NCI-H2196 treated with DMSO at 0.1 percent for 48 hours (cell line): Measurements from ENCODE around the gene ARHGAP27.
A peak's percentile ranks its signal among the peaks of the same experiment; 100 is the strongest.

Experiments
- DNase-seq: peaks from one replicate; lab custom pipeline; 2025; ENCODE audit not compliant: unreplicated experiment; lab: John Stamatoyannopoulos, UW

Gene ARHGAP27

DNA sequence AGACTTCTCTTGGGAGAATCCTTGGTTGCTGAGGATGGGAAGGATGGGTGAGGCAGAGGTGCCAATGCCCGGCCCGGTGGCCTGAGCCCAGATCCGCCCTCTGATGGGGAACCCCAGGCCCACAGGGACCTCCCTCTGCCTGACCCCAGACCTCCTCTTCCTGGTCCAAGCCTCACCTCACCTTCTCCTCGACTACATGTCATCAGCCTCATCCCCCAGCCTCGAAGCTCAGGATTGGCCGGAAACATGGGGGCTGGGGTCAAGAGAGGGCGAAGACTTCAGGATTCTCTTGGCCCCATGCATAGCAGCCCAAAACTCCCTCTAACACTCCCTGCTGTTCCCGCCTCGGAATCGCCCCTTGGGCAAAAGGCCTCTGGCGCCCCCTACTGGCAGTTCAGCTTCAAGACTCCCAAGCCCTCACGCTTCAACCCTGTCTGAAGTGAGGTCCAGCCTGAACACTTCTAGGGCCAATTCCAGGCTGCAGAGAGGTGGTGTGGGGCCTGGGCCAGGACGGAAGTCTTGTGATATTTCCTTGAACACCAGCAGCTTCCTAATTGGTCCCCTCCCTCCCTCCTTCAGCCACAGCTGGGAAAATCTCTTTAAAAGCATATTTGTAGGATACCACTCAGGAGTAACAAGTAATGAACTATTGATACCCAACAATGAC lies 47.2 kb downstream of the ARHGAP27 start:
- DNase-seq = peak; percentile 85

DNA sequence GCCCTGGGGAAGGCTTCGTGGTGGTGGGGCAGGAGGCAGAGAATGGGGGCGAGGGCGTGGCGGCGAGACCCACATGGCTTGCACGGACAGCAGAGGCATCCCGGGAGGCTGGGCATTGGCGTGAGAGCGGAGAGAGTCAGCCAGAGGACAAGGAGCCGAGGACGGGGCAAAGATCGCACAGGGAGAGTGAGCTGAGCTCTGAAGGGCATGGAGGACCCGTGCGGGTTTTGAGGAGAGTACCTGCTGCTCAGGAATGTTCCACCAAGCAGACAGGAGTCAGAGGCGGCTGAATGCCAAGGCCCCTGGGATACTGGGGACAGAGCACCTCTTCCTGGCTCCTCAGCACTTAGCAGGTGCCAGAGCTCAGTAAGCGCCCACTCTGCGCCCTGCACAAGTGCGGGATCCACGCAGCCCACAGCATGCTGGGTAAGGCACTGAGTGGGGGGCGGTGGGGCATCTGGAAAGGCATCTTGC lies 47.8 kb downstream of the ARHGAP27 start:
- DNase-seq = no peak

DNA sequence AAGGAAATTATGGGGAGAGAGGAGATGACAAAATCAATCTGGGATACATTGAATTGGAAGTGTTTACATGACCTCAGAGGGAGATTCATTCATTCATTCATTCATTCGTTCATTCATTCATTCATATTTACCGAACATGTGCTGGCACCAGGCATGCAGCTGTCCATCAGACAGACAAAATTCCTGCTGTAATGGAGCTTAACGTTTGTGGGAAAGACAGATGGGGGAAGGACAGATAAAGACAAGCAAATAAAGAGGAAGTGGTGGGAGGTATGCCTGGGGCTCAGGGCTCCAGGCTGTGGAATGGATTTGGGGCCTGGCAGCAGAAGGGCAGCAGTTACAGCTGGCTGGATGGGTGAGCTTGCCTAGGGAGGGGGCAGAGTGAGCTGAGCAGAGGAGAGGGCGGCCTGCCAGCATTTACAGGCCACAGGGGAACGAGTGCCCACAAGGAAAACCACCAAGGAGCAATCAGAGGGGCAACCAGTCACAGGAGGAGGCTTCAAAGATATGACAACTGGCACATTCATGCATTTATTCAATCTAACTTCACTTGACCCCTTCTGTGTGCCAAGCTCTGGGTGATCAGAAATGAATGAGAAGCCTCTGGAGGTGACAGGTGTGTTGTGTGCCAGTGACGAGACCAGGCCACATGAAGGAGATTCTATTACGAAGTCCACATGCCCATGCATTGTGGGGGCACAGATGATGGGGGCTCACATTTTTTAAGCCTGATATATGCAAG lies 48.5 kb downstream of the ARHGAP27 start:
- no peak for DNase-seq

DNA sequence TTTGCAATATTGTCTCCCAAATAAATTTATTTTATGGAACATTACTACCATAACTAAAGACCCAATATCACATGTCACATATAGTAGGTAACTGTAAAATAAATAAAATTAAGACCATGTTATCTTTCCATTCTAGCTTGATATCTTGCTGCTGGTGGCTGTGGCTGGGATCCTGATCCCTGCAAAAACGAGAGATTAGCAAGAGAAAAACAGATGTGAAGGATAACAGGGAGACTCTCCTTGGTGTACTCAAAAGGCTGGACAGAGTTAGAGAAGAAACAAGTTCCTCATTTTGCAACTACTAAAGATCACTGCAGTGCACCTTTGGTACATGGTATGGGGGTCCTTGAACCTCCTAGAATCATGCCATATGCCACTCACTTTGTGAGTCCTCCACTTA lies 49.7 kb downstream of the ARHGAP27 start:
- no peak for DNase-seq

DNA sequence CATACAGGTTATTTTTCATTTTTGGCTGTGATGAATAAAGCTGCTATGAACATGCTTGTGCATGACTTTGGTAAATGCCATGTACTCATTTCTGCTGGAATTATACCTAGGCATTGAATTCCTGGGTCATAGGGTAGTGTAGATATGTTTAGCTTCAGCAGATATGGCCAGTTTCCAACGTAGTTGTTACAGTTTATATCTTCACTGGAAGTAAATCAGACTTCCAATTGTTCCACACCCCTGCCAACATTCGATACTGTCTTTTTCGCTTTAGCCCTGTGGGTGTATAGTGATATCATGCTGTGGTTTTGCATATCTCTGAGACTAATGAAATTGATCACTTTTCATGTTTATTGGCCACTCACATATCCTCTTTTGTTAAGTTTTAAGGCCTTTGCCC lies 50.4 kb downstream of the ARHGAP27 start:
- DNase-seq = no peak

DNA sequence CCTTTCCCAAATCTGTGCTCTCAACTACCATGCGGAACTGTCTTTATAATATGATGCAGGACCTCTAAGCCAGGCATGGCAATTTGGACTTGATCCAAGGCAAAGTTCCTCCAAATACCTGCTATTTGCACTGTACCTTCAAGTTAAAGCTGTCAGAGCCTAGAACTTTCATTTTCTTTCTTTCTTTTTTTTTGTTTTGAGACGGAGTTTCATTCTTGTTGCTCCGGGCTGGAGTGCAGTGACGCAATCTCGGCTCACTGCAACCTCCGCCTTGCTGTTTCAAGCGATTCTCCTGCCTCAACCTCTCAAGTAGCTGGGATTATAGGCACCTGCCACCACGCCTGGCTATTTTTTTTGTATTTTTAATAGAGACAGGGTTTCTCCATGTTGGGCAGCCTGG lies 51.7 kb downstream of the ARHGAP27 start:
- no peak for DNase-seq

DNA sequence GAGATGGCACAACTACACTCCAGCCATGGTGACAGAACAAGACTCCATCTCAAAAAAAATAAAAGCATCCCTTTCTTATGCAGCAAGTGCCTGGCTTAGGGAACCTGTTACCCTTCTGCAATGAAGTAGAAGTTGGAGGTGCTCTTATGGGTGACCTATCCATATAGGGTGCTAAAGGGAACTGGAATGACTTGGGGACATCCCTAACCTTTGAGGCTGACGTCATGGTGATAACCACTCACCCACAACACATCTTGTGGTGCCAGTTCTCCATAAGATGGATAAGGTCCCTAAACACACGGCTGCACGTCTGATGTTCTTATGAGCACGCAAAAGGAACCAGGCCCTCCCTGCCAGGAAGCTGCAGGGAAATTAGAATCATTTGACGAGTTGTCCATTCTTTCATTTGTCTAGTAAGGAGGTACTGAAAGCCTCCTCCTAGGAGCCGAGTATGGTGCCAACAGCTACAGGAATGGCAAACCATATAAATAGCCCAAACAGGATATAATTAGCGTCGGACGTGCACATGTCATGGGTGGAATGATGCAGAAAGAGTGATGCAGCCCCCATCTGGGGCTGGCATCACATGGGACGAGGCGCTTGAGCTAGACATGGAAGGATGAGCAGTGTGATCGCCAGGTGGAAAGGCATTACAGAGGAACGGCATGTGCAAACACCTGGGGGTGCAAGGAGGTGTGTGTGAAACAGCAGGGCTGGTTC lies 52.5 kb downstream of the ARHGAP27 start:
- DNase-seq = no peak

DNA sequence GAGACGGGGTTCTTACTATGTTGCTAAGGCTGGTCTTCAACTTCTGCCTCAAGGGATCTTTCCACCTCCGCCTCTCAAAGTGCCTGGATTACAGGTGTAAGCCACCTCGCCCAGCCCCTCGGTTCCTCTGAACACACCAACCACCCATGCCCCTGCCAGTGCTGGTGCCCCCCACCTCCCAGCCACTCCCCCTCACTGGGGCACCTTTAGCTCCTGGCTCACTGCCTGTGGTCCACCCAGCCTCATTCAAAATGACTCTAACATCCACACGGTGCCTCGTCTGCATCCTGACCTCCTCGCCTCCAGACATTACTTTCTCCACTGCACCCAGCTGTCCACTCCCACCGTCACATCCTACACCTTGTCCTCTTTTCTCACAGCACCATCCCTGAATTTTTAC lies 55.3 kb downstream of the ARHGAP27 start:
- no peak for DNase-seq

DNA sequence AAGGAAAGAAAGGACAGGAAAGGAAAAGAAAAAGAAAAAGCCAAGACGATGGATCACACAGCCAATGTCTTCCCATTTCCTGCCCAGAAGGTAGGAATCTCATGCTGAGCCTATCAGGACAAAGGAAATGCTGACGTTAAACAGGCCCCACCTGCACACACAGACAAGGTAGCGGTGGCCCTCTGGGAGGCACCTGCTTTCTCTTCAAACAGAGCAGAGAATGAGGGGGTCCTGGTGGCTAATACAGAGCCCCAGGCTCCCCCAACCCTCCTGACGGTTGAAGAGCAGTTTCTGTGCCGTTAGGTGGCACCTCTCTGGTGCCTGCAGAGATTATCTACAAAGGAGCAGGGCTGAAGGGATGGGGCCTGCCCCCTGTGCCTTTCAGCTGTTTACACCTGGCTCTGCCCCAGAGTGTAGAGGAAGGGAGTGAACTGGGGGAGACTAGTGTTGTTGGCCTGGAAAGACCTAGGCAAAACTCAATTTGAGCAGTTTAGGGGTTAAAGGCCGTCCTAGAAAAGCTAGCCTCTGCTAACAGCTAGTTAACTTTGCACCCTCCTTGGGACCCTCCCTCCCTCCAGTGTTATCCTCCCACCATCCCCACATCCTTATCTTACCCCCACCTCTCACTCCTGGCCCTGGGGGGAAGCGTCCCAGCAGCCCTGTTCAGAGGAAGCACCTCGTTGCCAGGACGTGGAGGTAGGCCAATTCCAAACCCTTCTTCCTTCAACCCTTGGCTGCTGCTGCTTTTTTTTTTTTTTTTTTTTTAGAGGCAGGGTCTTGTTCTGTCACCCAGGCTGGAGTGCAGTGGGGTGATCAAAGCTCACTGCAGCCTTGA lies 56.3 kb downstream of the ARHGAP27 start:
- no peak for DNase-seq

DNA sequence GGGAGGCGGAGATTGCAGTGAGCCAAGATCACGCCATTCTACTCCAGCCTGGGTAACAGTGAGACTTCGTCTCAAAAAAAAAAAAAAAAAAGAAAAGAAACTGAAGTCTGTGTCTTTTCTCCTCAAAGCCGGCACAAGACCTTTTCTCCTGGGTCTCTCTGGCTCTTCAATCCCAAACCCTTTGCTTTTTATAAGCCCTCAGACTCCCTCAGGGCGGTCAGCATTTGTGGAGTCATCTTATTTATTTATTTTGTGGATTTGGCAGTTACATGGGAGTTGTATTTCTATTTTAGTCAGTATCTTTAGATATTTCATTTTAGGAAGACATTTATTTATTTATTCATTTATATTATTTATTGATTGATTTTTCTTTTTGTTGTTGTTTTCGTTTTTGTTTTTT lies 58.2 kb downstream of the ARHGAP27 start:
- DNase-seq = no peak

DNA sequence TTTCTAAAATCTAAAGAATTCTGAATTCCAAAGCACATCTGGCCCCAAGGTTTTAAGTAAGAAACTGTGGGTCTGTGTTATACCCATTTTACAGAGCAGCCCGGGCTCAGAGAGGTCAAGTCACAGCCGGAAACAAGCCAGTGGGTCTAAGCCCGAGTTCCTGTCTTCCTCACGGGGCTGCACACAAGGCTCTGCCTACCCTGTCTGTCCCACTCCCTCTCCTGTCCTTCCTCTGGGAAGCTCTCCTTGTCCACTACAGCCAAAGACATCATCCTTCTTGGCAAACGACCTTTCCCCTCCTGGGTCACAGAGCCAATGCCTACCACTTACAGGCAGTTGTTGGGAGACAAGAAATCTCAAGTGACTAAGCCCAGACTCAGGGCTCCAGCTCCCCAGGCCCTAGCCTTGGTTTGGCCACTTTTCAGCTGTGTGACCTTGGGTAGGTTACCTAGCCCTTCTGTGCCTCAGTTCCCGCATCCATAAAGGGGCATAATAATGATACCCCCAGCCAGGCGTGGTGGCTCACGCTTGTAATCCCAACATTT lies 60.3 kb downstream of the ARHGAP27 start:
- no peak for DNase-seq

DNA sequence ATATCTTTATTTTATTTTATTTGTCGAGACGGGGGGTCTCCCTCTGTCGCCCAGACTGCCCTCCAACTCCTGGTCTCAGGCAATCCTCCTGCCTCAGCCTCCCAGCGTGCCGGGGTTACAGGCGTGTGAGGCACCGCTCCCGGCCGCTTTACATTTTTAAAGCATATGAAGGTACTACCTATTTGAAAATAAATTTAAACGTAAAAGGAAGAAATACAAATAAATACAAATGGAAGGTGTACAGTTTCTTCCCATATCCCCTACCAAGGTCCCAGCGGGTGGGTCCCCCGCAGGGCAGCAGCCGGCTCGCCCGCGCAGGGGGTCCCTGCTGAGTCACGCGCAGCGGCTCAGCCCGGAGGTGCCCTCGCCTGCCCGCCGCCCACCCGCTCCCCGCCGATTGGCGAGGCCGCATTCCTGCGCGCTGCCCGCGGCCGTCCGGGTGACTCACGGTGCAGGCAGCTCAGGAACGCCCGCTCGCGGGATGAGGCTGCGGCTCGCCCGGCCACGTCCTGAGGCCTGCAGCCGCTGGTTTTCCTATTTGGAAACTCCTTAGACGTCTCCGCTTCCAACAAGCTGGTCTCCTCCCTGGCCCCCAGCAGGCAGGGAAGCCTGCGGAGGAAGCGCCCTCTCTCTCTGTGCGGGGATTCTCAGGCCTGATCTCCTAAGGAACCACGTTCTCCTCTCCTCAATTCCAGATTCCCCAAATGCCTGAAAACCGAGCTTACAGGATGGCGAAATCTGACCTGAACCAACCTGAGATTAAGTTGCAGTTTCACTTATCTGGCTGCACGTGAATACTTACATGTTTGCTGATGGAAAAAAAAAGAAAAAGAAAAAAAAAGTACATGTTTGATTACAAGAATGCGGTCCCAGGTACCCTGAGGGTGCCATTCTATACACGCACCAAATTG lies 61.0 kb downstream of the ARHGAP27 start:
- no peak for DNase-seq

DNA sequence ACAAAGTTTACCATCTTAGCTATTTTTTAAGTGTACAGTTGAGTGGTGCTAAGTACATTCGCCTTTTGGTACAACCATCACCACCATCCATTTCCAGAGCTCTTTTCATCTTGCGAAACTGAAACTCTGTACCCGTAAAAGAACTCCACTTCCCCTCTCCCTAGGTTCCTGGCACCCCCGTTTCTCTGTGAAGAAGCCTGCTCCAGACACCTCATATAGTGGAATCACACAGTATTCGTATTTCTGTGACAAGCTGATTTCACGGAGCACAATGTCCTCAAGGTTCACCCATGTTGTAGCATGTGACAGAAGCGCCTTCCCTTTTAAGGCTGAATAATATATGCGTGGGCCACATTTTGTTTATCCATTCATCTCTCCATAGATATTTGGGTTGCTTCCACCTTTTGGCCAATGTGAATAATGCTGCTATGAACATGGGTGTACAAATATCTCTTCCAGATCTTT lies 61.7 kb downstream of the ARHGAP27 start:
- no peak for DNase-seq

DNA sequence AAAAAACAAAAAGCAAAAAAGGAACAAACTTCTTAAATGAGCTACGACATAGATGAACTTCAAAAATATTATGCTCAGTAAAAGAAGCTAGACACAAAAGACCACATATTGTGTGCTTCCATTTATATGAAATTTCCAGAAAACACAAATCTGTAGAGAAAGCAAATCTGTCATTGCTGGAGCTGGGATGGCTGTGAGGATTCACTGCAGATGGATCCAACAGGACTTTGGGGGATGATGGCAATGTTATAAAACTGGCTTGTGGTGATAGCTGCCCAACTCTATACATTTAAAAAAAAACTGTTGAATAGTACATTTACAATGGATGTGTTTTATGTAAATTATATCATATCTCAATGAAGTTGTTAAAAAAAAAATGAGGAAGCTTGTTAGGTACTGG lies 63.2 kb downstream of the ARHGAP27 start:
- no peak for DNase-seq

DNA sequence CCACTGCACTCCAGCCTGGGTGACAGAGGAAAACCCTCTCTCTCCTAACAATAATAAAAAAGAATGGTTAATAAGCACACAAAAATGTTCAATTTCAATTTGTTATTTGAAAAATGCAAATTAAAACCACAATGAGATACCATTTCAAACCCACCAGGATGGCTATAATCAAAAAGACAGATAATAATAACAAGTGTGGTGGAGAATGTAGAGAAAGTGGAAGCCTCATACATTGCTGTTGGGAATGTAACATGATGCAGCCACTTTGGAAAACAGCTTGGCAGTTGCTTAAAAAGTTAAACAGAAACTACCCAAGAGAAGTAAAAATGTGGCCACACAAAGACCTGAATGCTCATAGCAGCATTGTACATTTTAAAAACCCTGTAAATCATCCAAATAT lies 64.0 kb downstream of the ARHGAP27 start:
- DNase-seq = no peak

DNA sequence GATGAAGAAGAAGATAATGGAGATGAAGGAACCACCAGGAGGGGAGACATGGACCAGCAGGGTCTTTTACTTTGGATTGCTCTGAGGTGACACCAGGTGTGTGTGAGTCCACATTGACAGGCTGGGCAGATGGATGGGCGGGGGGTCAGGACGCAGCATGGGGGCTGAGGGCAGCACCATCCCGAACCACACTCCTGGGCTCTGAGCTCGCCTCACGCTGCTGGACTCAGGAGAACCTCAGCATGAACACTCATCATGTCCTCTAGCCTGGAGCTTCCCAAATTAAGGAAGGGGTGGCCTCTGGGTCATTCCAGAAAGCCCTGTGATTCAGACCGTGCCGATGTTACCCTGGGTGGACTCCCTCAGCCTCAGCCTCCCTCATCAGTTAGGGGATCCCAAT lies 65.5 kb downstream of the ARHGAP27 start:
- DNase-seq = no peak

DNA sequence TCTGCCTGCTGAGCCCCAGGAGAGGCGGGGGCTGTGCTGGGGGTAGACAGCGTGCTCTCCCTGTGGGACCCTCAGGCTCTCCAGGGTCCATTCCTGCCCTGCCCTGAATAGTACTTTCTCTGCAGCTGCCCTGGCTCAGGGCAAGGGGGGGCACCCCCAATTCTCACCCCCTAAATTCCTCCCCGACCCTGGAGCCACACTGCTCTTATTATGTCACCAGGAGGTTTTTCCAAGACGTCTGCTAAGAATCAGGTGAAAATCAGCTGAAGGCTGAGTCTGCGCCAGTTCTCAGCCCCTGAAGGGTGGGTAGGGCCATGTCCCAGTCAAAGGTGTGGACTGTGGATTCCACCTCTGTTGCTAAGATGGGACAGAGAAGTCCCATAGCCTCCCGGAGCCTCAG lies 66.0 kb downstream of the ARHGAP27 start:
- no peak for DNase-seq

DNA sequence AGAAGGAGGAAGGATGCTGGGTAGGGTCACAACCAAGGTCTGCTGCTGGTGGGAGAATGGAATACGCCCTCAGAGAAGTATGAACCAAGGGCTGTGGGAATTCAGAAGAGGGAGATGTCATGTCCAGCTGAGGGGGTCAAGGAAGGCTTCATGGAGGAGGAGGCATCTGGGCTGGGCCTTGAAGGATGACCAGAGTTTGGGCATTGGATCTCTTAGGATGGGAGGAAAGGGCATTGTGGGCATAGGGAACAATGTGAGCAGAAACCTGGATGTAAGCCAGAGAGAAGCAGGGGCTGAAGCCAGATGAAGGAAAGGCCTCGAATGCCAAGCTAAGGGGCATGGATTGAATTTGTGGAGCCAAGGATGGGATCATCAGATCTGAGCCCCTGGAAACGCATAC lies 66.6 kb downstream of the ARHGAP27 start:
- no peak for DNase-seq

DNA sequence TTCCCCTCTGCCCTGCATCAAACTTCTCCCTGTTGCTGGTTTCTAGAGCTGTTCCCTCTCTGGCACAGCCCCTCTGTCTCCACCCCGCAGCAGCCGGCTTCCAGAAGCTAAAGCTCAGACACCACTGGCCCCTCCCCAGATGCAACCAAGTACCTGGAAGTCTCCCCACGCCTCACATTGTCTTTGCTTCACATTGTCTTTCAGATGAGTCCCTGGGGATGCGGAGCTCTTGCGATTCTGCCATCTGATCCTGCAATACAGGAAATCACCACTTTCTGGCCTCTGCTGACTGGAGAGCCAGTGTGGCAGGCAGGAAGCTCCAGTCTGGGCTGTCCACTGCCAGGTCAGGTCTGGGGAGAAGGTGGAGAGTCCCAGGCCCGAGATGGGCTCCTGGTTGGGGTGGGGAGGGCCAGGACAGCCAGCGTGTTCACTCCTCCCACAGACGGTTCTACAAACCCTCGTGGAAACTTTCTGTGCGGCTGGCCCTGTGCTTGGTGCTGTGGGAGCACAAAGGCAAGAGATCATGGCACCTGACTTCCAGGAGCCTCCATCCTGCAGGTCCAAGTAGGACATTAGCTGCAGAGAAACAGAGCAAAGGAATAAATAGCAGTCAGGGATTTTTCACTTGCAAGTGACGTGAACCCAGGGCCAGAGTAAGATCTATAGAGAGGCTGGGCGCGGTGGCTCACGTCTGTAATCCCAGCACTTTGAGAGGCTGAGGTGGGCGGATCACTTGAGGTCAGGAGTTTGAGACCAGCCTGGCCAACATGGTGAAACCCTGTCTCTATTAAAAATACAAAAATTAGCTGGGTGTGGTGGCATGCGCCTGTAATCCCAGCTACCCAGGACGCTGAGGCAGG lies 67.9 kb downstream of the ARHGAP27 start:
- no peak for DNase-seq
